ENCODE measurements around the gene NR3C2. TPM values are rescaled to one million over a fixed set of nuclear protein-coding genes. Genes with fewer than 3 reads are reported as not detected.

Gene NR3C2
- total and polyA plus RNA-seq, 12 donors, result 1.1 to 19.8 (median 11.7) TPM

DNA sequence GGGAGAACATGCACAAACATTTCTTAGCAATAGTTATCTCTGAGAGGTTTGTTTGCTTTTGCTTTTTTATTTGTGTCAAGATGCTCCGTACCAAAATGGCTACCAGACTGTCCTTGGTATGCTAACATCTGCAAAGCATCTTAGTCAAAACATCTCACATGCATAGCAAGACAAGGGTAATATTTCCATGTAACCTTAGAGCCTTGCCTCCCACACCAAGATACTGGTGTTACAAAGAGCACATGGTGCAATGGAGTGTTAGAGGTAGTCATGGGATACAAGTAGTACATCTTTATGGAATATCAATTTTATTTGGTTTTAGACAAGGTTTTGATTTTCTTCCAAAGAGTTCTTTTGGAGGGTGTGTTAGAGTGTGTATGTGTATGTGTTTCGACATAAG lies 109.7 kb downstream of the NR3C2 start:
- WGBS, 4 donors, result 72 to 84% (median 80%) methylated on average over 2 of the region's 2 CpGs
- Histone ChIP-seq H3K27ac (no peak overlapping the region), H3K9me3 (replicated peaks in 1 of 3) (no peaks in the 10 kb centered on the region), H3K36me3 (replicated peaks in 1 of 2) (no peaks in the 10 kb centered on the region), H3K4me3 (no peak overlapping the region), H3K4me1 (replicated peaks in 1 of 2) (no peaks in the 10 kb centered on the region), H3K27me3 (no peaks in the 10 kb centered on the region)
- intact Hi-C loops (cut with DNase I), result no loop called here
- TF ChIP-seq POLR2A (IDR thresholded peaks at IDR 0.05) (no peak), CTCF (IDR thresholded peaks at IDR 0.05) (no peak)
- DNase-seq, result no peak

DNA sequence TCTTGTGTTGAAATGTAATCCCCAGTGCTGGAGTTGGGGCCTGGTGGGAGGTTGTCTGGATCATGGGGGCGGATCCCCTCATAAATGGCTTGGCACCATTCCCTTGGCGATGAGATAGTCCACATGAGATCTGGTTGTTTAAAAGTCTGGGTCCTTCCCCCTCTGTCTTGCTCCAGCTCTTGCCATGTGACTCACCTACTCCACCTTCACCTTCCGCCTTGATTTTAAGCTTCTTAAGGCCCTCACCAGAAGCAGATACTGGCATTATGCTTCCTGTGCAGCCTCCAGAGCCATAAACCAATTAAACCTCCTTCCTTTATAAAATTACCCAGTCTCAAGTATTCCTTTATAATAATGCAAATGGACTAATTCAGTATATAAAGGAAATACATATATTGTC lies 111.5 kb downstream of the NR3C2 start:
- Histone ChIP-seq H3K27ac (no peak overlapping the region), H3K4me3 (no peak overlapping the region), H3K4me1 (replicated peaks in 1 of 2) (no peaks in the 10 kb centered on the region), H3K27me3 (no peaks in the 10 kb centered on the region), H3K9me3 (replicated peaks in 1 of 3) (no peaks in the 10 kb centered on the region), H3K36me3 (replicated peaks in 1 of 2) (no peaks in the 10 kb centered on the region)
- intact Hi-C loops (cut with DNase I), result no loop called here
- WGBS, 4 donors, result 90 to 99% (median 94%) methylated on average over 3 of the region's 3 CpGs
- DNase-seq, result no peak
- TF ChIP-seq POLR2A (IDR thresholded peaks at IDR 0.05) (no peak), CTCF (IDR thresholded peaks at IDR 0.05) (no peak)

DNA sequence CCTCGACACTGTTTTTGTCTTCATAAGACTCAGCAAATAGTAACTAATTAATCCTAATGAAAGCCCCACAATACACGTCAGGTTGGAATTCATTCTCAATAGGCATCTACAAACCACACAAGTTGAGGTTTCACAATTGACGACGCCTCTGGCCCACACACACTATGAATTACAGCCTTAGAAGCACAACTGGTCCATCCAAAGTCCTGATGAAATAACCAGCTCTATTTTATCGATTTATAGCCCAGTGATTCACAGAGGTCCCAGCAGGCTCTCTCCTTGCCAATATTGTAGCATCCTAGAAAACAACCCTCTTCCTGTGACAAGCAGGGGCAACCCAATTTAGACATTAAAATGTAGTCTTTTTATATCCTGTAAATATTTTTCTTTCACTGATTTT lies 112.1 kb downstream of the NR3C2 start:
- intact Hi-C loops (cut with DNase I), result no loop called here
- DNase-seq, result no peak
- H3K9me3 ChIP-seq (replicated peaks in 1 of 3), result no peaks in the 10 kb centered on the region
- H3K36me3 ChIP-seq (replicated peaks in 1 of 2), result no peaks in the 10 kb centered on the region
- H3K4me1 ChIP-seq (replicated peaks in 1 of 2), result no peaks in the 10 kb centered on the region
- 89 to 92% (median 89%) methylated on average over 5 of the region's 5 CpGs for WGBS, 4 donors
- H3K27ac ChIP-seq, result no peak overlapping the region
- no peaks in the 10 kb centered on the region for H3K27me3 ChIP-seq
- no peak for TF ChIP-seq CTCF (IDR thresholded peaks at IDR 0.05)
- no peak for TF ChIP-seq POLR2A (IDR thresholded peaks at IDR 0.05)
- no peak overlapping the region for H3K4me3 ChIP-seq

- Histone ChIP-seq H3K9me3 (replicated peaks in 1 of 3) (no peaks in the 10 kb centered on the region), H3K4me1 (replicated peaks in 1 of 2) (no peaks in the 10 kb centered on the region), H3K4me3 (no peak overlapping the region), H3K36me3 (replicated peaks in 1 of 2) (no peaks in the 10 kb centered on the region), H3K27ac (no peak overlapping the region), H3K27me3 (no peaks in the 10 kb centered on the region)
- no peak for TF ChIP-seq CTCF (IDR thresholded peaks at IDR 0.05)
- TF ChIP-seq POLR2A (IDR thresholded peaks at IDR 0.05), result no peak
- intact Hi-C loops (cut with DNase I), result no loop called here
- WGBS, 4 donors, result 93 to 98% (median 96%) methylated on average over 5 of the region's 5 CpGs
- no peak for DNase-seq
Measured at GRCh38 chr4:148329751-148330150, 112.5 kb downstream of the NR3C2 start.

All from adrenal gland (tissue), 12 donors.